Neuronal stem cell (in vitro differentiated cells): Measurements from ENCODE around the gene RTP5.

Source experiments
- DNase-seq: peaks from one replicate; pipeline ENCODE4 v3.0.0-alpha.2; 2013; ENCODE audit warnings: low spot score
- H2AFZ ChIP-seq: one replicate; pipeline ENCODE4 v1.6.1; 2013; ENCODE audit warnings: mild to moderate bottlenecking, low read length, inconsistent platforms
- H2AK5ac ChIP-seq: 2 replicates; pipeline ENCODE4 v1.6.1; 2013; ENCODE audit warnings: low read depth, mild to moderate bottlenecking, inconsistent platforms, low read length, moderate library complexity, mixed read lengths
- H2BK120ac ChIP-seq: 2 replicates; pipeline ENCODE4 v1.6.1; 2013; ENCODE audit warnings: low read depth, mild to moderate bottlenecking, inconsistent platforms, low read length, moderate library complexity, mixed read lengths
- H2BK12ac ChIP-seq: one replicate; pipeline ENCODE4 v1.6.1; 2013; ENCODE audit warnings: low read length, inconsistent platforms
- H2BK15ac ChIP-seq: 2 replicates; pipeline ENCODE4 v1.6.1; 2013; ENCODE audit warnings: mild to moderate bottlenecking, low read length, inconsistent platforms, mixed read lengths
- H2BK5ac ChIP-seq: one replicate; pipeline ENCODE4 v1.6.1; 2013; ENCODE audit warnings: inconsistent platforms, mild to moderate bottlenecking, low read length, moderate library complexity
- H3K14ac ChIP-seq: one replicate; pipeline ENCODE4 v1.6.1; 2013; ENCODE audit warnings: low read length, inconsistent platforms
- H3K18ac ChIP-seq: 2 replicates; pipeline ENCODE4 v1.6.1; 2013; ENCODE audit warnings: low read length, inconsistent platforms
- H3K23ac ChIP-seq: 2 replicates; pipeline ENCODE4 v1.6.1; 2013; ENCODE audit warnings: low read depth, mild to moderate bottlenecking, mixed read lengths, low read length, inconsistent platforms; ENCODE audit not compliant: poor library complexity
- H3K27ac ChIP-seq: replicated peaks from 3 replicates; pipeline ENCODE4 v1.5.1; 2013; ENCODE audit warnings: low read length, inconsistent platforms
- H3K27me3 ChIP-seq, 3 experiments: 2 replicates each; pipeline ENCODE4 v1.6.1; 2013; ENCODE audit warnings: low read length in 3 of 3, mild to moderate bottlenecking in 2 of 3, inconsistent platforms in 1 of 3, low read depth in 1 of 3, mixed read lengths in 1 of 3, moderate library complexity in 1 of 3; ENCODE audit not compliant: control insufficient read depth in 3 of 3, insufficient read depth in 3 of 3
- H3K36me3 ChIP-seq, 2 donors: replicated peaks in 1 of 2; 2 replicates each; pipeline ENCODE4 v1.6.1; 2013; ENCODE audit warnings: low read length in 2 of 2; ENCODE audit not compliant: control insufficient read depth in 2 of 2, insufficient read depth in 2 of 2
- H3K4ac ChIP-seq: 2 replicates; pipeline ENCODE4 v1.6.1; 2013; ENCODE audit warnings: inconsistent platforms, mild to moderate bottlenecking, low read length, moderate library complexity
- H3K4me1 ChIP-seq, 2 donors: 1 replicate in 1 of 2; 2 replicates in 1 of 2; pipeline ENCODE4 v1.6.1; 2013; ENCODE audit warnings: low read length in 2 of 2, low read depth in 1 of 2; ENCODE audit not compliant: control insufficient read depth in 2 of 2, insufficient read depth in 1 of 2
- H3K4me2 ChIP-seq: one replicate; pipeline ENCODE4 v1.6.1; 2013; ENCODE audit warnings: mild to moderate bottlenecking, low read length, inconsistent platforms; ENCODE audit not compliant: insufficient read depth, poor library complexity, severe bottlenecking
- H3K4me3 ChIP-seq, 2 donors: 2 replicates each; pipeline ENCODE4 v1.5.1; 2013; ENCODE audit warnings: low read length in 2 of 2, mild to moderate bottlenecking in 2 of 2, inconsistent platforms in 1 of 2, moderate library complexity in 1 of 2
- H3K79me1 ChIP-seq: one replicate; pipeline ENCODE4 v1.6.1; 2013; ENCODE audit warnings: low read depth, mild to moderate bottlenecking, inconsistent platforms, low read length, moderate library complexity
- H3K9ac ChIP-seq: one replicate; pipeline ENCODE4 v1.6.1; 2013; ENCODE audit warnings: mild to moderate bottlenecking, low read depth, low read length, inconsistent platforms; ENCODE audit not compliant: poor library complexity
- H3K9me3 ChIP-seq, 2 donors: replicated peaks in 1 of 2; 2 replicates each; pipeline versions ENCODE3 to v1.6.1; 2013; ENCODE audit warnings: low read length in 2 of 2, mild to moderate bottlenecking in 2 of 2, inconsistent platforms in 1 of 2, low read depth in 1 of 2, mixed read lengths in 1 of 2, moderate library complexity in 1 of 2; ENCODE audit not compliant: control insufficient read depth in 2 of 2, insufficient read depth in 1 of 2
- H4K8ac ChIP-seq: one replicate; pipeline ENCODE4 v1.6.1; 2013; ENCODE audit warnings: low read depth, mild to moderate bottlenecking, inconsistent platforms, low read length, moderate library complexity
- H4K91ac ChIP-seq: one replicate; pipeline ENCODE4 v1.6.1; 2013; ENCODE audit warnings: low read length, low read depth, mild to moderate bottlenecking, inconsistent platforms; ENCODE audit not compliant: poor library complexity
- WGBS, 2 donors: extraction: QIAGEN DNeasy Blood & Tissue Kit; methylation state at CpG; one replicate each; pipeline ENCODE4 v1.1.7; 2013; ENCODE audit warnings: missing lambda C conversion rate in 2 of 2, mixed read lengths in 1 of 2; ENCODE audit not compliant: insufficient read length in 2 of 2, insufficient replicate concordance in 1 of 2; ENCODE audit errors: extremely low coverage in 2 of 2; 5-methylcytosine and 5-hydroxymethylcytosine counted together

RTP5 gene

DNA sequence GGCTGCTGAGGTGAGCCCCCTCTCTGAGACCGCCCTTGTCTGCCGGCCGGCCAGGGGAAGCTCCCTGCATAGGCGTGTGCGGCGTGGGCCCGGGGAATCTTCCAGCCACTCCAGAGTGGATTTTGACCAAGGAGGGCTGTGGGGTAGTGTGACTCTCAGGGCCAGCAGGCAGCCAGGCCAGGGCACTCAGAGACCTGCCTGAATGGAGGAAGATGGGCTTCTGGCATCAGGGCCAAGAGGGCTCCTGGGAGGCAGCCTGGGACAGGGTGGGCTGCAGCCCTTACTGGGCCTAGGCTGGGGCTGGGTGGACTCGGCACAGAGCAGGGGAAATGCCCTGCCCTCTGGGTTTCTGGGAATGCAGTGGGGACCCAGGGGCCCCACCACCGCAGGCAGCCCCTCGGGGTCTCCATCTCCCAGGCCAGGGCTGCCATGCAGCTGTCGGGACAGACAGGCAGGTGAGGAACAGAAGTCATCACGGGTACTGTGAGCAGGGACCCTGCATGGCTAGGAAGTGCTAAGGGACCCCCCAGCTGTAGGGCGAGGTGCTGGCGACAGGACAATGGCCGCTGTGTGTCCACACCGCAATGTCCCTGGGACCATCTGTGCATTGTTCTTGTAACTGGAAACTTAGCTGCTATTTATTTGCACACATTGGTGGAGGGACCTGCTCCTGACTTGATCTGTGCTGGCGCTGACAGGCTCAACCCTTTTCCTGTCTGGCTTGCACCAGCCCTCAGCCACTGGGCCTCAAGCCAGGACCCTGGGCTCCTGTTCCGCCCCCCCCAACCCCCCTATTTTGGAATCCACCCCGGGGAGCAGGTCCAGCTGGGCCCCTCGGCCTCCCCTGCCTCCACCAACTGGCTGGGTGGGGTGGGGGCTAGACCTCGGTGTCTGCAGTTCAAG, 14.9 kb upstream of the RTP5 start:
- Histone ChIP-seq H3K18ac (peak overlapping the region; percentile 64), H3K36me3 (no peaks in the 10 kb centered on the region), H3K27me3 (peaks cover 0 to 31% (median 0%) of the 10 kb centered on the region in 3 experiments), H3K4me2 (no peak overlapping the region), H3K9me3 (no peaks in the 10 kb centered on the region), H3K14ac (peak overlapping the region; percentile 38), H2BK120ac (no peak overlapping the region), H2BK5ac (peak overlapping the region; percentile 82), H3K79me1 (no peaks in the 10 kb centered on the region), H4K8ac (peak overlapping the region; percentile 92), H3K27ac (no peak overlapping the region), H3K4me3 (no peak overlapping the region), H2BK15ac (peak overlapping the region; percentile 5), H2BK12ac (peak overlapping the region; percentile 30), H4K91ac (no peak overlapping the region), H2AFZ (no peak overlapping the region), H3K4ac (peak overlapping the region; percentile 37), H3K9ac (no peak overlapping the region), H3K4me1 (peaks cover 0 to 8% of the 10 kb centered on the region in 2 donors), H2AK5ac (peak overlapping the region; percentile 95), H3K23ac (peak overlapping the region; percentile 95)
- no CpG with 5 or more reads among the region's 21 CpGs for WGBS, 2 donors
- no peak for DNase-seq

DNA sequence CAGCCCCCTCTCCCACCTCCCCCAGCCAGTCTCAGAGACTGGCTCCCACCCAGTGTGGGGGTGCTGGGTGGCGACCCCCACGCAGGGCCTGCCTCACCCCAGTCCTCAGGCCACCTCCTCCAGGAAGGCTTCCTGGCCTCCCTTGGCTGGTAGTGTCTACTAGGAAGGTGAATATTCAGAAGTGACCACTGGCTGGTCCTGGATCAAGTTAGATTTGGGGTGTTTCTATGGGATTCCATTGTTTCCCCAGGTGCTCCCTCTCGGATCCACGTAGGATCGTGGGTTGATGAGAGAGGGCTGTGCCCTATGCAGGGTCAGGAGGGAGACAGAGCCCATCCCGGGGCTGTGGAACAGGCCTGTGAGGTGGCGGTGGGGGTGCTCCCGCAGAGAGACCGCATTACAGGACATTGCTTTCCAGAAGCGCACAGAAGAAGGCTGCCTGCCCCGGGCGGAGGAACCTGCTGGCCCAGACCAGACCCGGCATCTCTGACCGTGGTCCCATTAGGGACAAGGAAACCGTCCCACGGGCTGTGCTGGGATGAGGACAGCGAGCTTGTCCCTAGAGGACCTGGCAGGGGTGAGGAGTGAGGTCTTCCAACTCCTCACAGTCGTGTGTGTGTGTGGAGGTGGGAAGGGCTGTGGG, 14.2 kb upstream of the RTP5 start:
- Histone ChIP-seq H2BK12ac (peak overlapping the region; percentile 30), H3K27ac (no peak overlapping the region), H2AFZ (no peak overlapping the region), H3K23ac (peak overlapping the region; percentile 31), H3K4ac (no peak overlapping the region), H2AK5ac (peak overlapping the region; percentile 11), H2BK15ac (no peak overlapping the region), H2BK120ac (no peak overlapping the region), H3K9me3 (no peaks in the 10 kb centered on the region), H3K79me1 (no peaks in the 10 kb centered on the region), H3K14ac (no peak overlapping the region), H2BK5ac (no peak overlapping the region), H3K9ac (peak overlapping the region; percentile 3), H4K91ac (no peak overlapping the region), H3K4me1 (peaks cover 0 to 8% of the 10 kb centered on the region in 2 donors), H4K8ac (no peak overlapping the region), H3K4me2 (no peak overlapping the region), H3K18ac (peak overlapping the region; percentile 5), H3K27me3 (peaks cover 0 to 29% (median 0%) of the 10 kb centered on the region in 3 experiments), H3K36me3 (no peaks in the 10 kb centered on the region), H3K4me3 (no peak overlapping the region)
- no peak for DNase-seq
- WGBS, 2 donors, result no CpG with 5 or more reads among the region's 18 CpGs

DNA sequence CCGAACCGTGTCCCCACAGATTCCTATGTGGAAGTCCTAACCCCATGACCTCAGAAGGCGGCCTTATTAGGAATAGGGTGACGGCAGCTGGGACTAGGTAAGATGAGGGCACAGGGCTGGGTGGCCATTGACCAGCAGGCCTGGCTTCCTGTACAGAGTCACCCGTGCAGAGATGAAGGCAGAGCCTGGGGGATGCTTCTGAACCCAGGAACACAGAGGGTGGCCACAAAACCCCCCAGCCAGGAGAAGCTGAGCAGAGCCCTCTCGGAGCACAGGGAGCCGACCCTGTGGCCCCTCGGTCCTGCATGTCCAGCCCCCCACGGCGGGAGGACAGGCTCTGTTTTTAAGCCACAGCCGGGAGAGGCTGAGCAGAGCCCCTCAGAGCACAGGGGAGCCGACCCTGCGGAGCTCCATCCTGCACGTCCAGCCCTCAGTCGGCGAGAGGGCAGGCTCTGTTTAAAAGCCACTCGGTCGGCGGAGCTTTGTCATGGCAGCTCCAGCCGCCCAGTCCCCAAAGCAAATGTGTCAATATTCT, 13.6 kb upstream of the RTP5 start:
- peak overlapping the region; percentile 17 for H3K14ac ChIP-seq
- H3K4ac ChIP-seq, result no peak overlapping the region
- peaks cover 0 to 8% of the 10 kb centered on the region in 2 donors for H3K4me1 ChIP-seq
- H3K4me3 ChIP-seq, result no peak overlapping the region
- peak overlapping the region; percentile 67 for H3K18ac ChIP-seq
- H3K9ac ChIP-seq, result no peak overlapping the region
- H4K8ac ChIP-seq, result no peak overlapping the region
- no peaks in the 10 kb centered on the region for H3K9me3 ChIP-seq
- H2BK12ac ChIP-seq, result no peak overlapping the region
- H3K4me2 ChIP-seq, result no peak overlapping the region
- H2BK5ac ChIP-seq, result no peak overlapping the region
- no peak for DNase-seq
- no CpG with 5 or more reads among the region's 20 CpGs for WGBS, 2 donors
- H2AFZ ChIP-seq, result no peak overlapping the region
- H4K91ac ChIP-seq, result no peak overlapping the region
- H3K23ac ChIP-seq, result no peak overlapping the region
- no peak overlapping the region for H2AK5ac ChIP-seq
- no peaks in the 10 kb centered on the region for H3K36me3 ChIP-seq
- H2BK15ac ChIP-seq, result no peak overlapping the region
- H2BK120ac ChIP-seq, result no peak overlapping the region
- peaks cover 0 to 24% (median 0%) of the 10 kb centered on the region in 3 experiments for H3K27me3 ChIP-seq
- H3K27ac ChIP-seq, result no peak overlapping the region
- no peaks in the 10 kb centered on the region for H3K79me1 ChIP-seq

DNA sequence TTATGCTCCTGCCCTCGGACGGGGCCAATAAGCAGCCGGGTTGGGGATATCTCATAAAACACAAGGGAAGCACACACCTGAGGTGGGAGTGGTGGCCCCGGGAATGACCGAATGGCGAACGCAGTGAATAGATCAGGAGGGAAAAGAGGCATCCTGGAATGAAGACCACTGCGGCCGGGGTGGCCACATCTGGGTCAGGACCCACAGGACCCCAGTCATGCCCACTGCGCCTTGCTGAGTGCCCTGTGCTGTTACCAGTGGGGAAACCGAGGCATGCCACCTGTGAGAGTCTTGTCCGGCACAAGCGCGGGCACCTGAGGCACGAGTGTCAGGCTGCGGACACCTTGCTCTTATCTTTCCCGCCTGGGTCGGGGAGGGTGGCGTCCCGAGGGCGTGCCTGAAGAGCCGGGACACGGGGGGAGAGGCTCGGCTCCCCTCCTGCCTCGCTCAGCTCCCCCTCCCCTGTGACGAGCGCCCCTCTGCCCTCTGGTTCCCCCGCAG, 12.4 kb upstream of the RTP5 start:
- H3K9me3 ChIP-seq, result no peaks in the 10 kb centered on the region
- H2BK120ac ChIP-seq, result no peak overlapping the region
- DNase-seq, result no peak
- H3K79me1 ChIP-seq, result no peaks in the 10 kb centered on the region
- H2AK5ac ChIP-seq, result peak overlapping the region; percentile 81
- H3K4me1 ChIP-seq, result peaks cover 0 to 8% of the 10 kb centered on the region in 2 donors
- no peak overlapping the region for H3K23ac ChIP-seq
- no peak overlapping the region for H3K4me3 ChIP-seq
- no peak overlapping the region for H3K14ac ChIP-seq
- H2BK15ac ChIP-seq, result peak overlapping the region; percentile 17
- no peak overlapping the region for H4K8ac ChIP-seq
- H3K18ac ChIP-seq, result no peak overlapping the region
- H3K36me3 ChIP-seq, result no peaks in the 10 kb centered on the region
- no peak overlapping the region for H2BK12ac ChIP-seq
- no peak overlapping the region for H3K4ac ChIP-seq
- no peak overlapping the region for H4K91ac ChIP-seq
- no peak overlapping the region for H3K27ac ChIP-seq
- H3K27me3 ChIP-seq, result peaks cover 0 to 24% (median 0%) of the 10 kb centered on the region in 3 experiments
- no peak overlapping the region for H2BK5ac ChIP-seq
- WGBS, 2 donors, result no CpG with 5 or more reads among the region's 28 CpGs
- no peak overlapping the region for H3K4me2 ChIP-seq
- H3K9ac ChIP-seq, result no peak overlapping the region
- H2AFZ ChIP-seq, result no peak overlapping the region
